Motor neuron (in vitro differentiated cells): Measurements from ENCODE around the gene PRSS36. TPM values are rescaled to one million over a fixed set of nuclear protein-coding genes. Genes with fewer than 3 reads are reported as not detected.
"Not testable (repeated sequence)": the region's sequence is repeated elsewhere in the genome, so short reads cannot be mapped to it uniquely, and the experiment has no call there.

Experiments used
- ATAC-seq, 8 experiments: fragments of 200-7000 bp; cut with Tn5 transposase; replicated peaks in 6 of 8; 2 replicates each; pipeline ENCODE4 v1.8.0; 2021; ENCODE audit warnings: mild to moderate bottlenecking in 8 of 8, moderate library complexity in 8 of 8
- H3K27ac ChIP-seq, 2 donors: fragments of 250-450 bp; sonication (Bioruptor Pico); 2 replicates each; pipeline ENCODE4 v1.9.0; 2021; ENCODE audit warnings: antibody characterized with exemption in 2 of 2, mild to moderate bottlenecking in 2 of 2, moderate library complexity in 1 of 2
- H3K4me1 ChIP-seq, 2 donors: fragments of 250-450 bp; sonication (Bioruptor Pico); replicated peaks in 1 of 2; 2 replicates each; pipeline ENCODE4 v1.6.1; 2021; ENCODE audit warnings: antibody characterized with exemption in 2 of 2, mild to moderate bottlenecking in 2 of 2, moderate library complexity in 1 of 2
- H3K4me3 ChIP-seq, 5 donors: fragments of 250-450 bp; sonication (Bioruptor Pico); 2 replicates each; pipeline ENCODE4 v1.9.0; 2021; ENCODE audit warnings: antibody characterized with exemption in 5 of 5, mild to moderate bottlenecking in 5 of 5, moderate library complexity in 4 of 5
- WGBS, 10 experiments: fragments of 450-650 bp; shearing (Covaris generic); methylation state at CpG; one replicate each; pipeline ENCODE4 v1.0.0; 2022; 5-methylcytosine and 5-hydroxymethylcytosine counted together
- in situ Hi-C, 9 experiments: fragments of 400-800 bp; cut with MboI; loops; one replicate each; pipeline ENCODE4 v1.15.0; 2021; ENCODE audit warnings: low sequenced_read_pairs in 9 of 9, low pct_unique_long_range_greater_than_20kb in 2 of 9; ENCODE audit not compliant: unreplicated experiment in 9 of 9
- total RNA-seq, 8 experiments: library from RNA; unstranded; fragments of 300-600 nt; gene quantifications; 2 replicates each; pipeline versions ENCODE4 v1.2.3 to v1.2.4, GENCODE V29; 2022

Gene PRSS36
- total RNA-seq = 1 to 10 TPM in 3 of 8 experiments, under 1 TPM in 5; 0.36 to 3.8 (median 0.82) TPM

DNA sequence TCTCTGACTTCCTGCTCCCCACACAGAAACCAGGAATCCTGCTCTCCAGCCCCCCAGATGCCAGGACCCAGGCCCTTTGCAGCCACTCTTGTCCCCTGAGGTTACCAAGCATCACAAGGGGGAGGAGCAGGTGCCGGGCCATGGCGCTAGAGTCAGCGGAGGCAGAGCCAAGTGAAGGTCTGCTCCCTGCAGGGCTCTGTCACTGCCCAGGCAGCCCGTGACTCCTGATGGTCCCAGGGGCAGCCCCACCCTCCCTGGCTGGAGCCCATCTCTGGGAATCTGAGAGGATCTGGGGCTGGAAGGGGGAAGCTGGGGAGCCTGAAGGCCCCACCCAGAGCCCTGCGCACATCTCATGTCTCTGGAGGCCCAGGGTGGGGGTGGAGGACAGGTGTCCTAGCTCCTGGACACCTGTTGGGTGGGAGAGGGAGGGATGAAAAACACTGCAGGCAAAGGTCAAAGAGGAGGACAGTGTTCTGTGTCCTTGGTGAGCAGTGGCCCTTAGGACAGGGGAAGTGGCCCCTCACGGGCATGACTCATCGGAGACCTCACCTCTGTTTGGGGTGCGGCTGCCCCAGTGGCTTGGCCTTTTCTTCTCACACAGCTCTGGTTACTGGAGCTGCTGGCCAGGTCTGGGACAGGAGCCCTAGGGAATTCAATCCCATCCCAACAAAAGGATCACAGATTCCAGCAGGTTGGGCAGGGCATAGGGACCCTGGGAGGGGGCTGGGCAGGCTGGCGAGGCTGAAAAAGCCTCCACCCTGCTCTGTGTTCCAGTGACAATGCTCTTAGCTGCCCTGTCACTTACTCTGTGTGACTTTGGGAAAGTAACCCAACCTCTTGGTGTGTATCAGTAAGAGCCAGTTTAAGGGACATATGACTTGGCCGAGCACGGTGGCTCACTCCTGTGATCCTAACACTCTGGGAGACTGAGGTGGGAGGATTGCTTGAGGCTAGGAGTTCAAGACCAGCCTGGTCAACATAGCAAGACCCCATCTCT lies at the start of gene PRSS36:
Gene PRSS36, minus strand, starts transcription at position 173 of the 997 bp plus-strand sequence. Its CDS starts 31 bp downstream, at position 142.
- no peak within 1 kb of the TSS for H3K4me3 ChIP-seq
- ATAC-seq = peak in 1 of 8 experiments; percentile 17
- H3K27ac ChIP-seq = no peak within 1 kb of the TSS
- in situ Hi-C loops = loop anchor here in 1 of 9 experiments (25.0 kb wide), 1 partner anchor 163 kb away; the partner anchor contains the start of gene HSD3B7
- H3K4me1 ChIP-seq = no peaks in the 10 kb centered on the region
- 20 to 100% (median 75%) methylated on average over 1 to 3 of the region's 11 CpGs; no CpG with 5 or more reads in 7 of the 10 experiments for WGBS, 10 experiments

DNA sequence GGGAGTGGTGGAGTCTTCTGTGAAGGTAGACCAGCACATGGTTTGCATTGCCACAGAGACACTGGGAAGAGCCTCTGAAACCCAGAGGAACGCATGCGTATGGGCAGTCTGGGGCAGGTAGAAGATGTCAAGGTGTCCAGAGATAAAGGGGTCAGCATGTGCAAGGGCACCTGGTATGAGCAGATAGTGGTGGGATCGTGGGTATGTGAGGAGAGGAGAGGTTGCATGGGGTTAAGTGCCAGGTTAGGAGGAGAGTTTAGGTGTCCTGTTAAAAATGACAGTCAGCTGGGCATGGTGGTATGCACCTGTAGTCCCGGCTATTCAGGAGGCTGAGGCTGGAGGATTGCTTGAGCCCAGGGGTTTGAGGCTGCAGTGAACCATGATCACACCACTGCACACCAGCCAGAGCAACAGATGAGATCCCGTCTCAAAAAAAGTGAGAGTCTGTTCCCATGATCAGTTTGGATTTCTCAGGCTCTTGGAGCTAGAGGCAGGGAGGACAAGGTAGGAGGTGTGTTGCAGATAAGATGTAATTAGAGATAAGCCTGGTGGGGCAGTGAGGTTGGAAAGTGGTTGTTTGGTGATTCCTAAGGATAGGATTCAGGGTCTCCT lies 49.7 kb upstream of the PRSS36 start:
- Histone ChIP-seq H3K27ac (no peak overlapping the region), H3K4me3 (no peak overlapping the region), H3K4me1 (no peaks in the 10 kb centered on the region)
- no peak for ATAC-seq
- 81 to 100% (median 100%) methylated on average over 1 to 4 of the region's 5 CpGs; no CpG with 5 or more reads in 2 of the 10 experiments for WGBS, 10 experiments
- in situ Hi-C loops = loop anchor here in 4 of 9 experiments (10.0 to 25.0 kb wide), 3 partner anchors 113 to 245 kb away; partner anchors contain the start of genes ZNF843 (in 3 of the 4) and COX6A2 (in 2 of the 4)

DNA sequence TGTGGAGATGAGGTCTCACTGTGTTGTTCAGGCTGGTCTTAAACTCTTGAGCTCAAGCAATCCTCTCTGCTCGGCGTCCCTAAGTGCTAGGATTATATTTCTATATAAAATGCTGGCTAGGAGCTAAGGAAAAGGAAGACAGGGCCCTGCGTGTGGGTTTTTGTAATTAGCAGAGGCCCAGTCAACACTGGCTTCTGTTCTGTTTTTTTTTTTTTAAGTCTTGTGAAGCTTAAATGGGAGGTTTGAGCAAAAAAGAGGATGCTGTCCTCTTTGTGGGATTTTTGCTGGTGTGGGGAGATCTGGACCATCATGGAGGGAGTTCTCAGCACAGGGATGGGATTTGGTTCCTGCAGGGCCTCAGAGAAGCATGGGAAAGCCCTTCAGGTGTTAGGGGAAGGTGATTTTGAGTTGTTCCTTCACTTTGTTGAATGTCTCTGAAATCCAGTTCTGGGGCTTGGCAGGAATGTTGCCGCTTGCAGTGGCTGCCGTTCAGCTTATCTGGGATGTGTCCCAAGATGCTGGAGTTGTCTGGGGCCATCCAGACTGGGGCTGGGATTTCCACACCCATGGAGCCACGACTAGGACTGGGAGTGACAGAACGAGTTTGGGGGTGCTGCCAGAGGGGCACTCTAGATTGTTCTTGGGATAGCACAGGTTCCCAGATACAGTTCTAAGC lies 48.5 kb upstream of the PRSS36 start:
- in situ Hi-C loops = no loop called here
- ATAC-seq = no peak

DNA sequence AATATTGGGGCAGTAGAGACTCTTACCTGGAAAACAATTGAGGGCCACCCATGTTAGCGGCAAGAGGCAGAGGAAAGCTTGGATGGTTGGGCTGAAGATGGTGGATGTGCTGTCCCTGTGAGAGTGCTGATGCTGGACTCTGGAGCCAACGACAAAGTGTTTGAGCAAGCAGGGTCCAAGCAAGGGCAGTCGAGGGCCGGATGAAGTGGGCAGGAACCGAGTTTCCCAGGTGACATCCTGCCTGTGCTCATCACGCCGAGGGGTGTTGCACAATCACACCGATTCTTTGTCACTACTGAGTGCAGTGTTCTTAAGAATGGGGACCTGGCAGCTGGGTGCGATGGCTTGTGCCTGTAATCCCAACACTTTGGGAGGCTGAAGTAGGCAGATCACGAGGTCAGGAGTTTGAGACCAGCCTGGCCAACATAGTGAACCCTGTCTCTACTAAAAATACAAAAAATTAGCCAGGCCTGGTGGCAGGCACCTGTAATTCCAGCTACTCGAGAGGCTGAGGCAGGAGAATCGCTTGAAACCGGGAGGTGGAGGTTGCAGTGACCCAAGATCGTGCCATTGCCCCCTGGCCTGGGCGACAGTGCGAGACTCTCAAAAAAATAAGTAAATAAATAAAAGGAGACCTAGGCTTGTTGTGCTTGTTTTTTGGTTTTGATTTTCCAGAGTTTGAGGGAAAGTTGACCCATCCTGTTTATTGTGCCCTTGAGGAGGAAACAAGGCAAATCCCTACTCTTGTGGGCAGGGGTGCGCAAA lies 46.6 kb upstream of the PRSS36 start:
- in situ Hi-C loops = no loop called here
- Histone ChIP-seq H3K4me3 (no peak overlapping the region), H3K27ac (no peak overlapping the region), H3K4me1 (no peaks in the 10 kb centered on the region)
- WGBS, 10 experiments = 42 to 100% (median 90%) methylated on average over 1 to 10 of the region's 17 CpGs; no CpG with 5 or more reads in 1 of the 10 experiments
- ATAC-seq = no peak

More for the DNA sequence above, 48.5 kb upstream of the PRSS36 start:
- Histone ChIP-seq H3K4me1 (no peaks in the 10 kb centered on the region), H3K4me3 (no peak overlapping the region), H3K27ac (no peak overlapping the region)
- WGBS, 10 experiments = 50 to 88% (median 73%) methylated on average over 1 to 4 of the region's 7 CpGs; no CpG with 5 or more reads in 1 of the 10 experiments

DNA sequence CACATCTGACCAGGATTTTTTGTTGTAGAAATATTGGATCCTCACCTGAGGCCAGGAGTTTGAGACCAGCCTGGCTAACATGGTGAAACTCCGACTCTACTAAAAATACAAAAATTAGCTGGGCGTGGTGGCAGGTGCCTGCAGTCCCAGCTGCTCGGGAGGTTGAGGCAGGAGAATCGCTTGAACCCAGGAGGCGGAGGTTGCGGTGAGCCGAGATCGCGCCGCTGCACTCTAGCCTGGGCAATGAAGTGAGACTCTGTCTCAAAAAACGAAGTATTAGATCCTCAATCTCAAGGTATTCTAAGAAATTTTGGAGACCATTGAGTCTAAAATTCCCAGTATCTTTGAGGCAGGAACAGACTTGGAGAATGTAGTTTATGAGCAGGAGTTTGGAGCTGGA lies 46.0 kb upstream of the PRSS36 start:
- ATAC-seq, in situ Hi-C loops, H3K27ac ChIP-seq, H3K4me1 ChIP-seq, H3K4me3 ChIP-seq: not testable (repeated sequence)
- WGBS, 10 experiments = 20 to 100% (median 98%) methylated on average over 1 to 10 of the region's 11 CpGs; no CpG with 5 or more reads in 3 of the 10 experiments

DNA sequence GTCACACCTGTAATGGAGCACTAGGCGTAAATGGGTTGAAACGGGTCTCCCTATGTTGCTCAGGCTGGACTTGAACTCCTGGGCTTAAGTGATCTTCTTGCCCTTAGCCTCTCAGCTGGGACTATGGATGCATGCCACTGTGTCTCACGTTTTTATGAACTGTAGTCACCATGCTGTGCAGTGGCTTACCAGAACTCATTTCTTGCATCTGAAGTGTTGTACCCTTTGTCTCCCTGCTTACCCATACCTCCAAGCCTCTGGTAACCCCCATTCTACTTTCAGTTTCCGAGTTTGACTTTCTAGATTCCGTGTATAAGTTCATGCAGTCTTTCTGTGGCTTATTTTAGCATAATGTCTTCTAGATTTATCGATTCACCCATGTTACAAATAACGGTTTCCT lies 45.0 kb upstream of the PRSS36 start:
- no peak for ATAC-seq
- H3K4me1 ChIP-seq = no peaks in the 10 kb centered on the region
- no peak overlapping the region for H3K4me3 ChIP-seq
- in situ Hi-C loops = no loop called here
- H3K27ac ChIP-seq = no peak overlapping the region
- WGBS, 10 experiments = 76 to 100% (median 88%) methylated on average over 2 to 7 of the region's 7 CpGs

DNA sequence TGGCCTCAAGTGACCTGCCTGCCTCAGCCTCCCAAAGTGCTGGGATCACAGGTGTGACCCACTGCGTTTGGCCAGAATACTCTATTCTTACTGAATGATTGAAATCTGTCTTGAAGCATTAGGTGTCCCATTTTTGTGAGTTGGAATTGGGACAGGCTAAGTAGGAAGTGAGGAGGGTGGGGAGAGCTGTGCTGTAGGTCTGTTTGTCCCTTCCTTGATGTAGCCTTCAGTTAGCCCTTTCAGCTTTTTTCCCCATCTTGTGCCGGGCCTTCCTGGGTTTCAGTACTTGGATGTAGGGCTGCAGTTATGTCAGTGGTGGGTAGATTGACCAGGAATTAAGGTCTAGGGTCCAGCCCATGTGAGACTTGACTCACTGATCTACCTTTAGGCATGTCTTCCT lies 44.0 kb upstream of the PRSS36 start:
- no peaks in the 10 kb centered on the region for H3K4me1 ChIP-seq
- no peak overlapping the region for H3K27ac ChIP-seq
- in situ Hi-C loops = no loop called here
- 56 to 100% (median 100%) methylated on average over 1 to 2 of the region's 2 CpGs; no CpG with 5 or more reads in 3 of the 10 experiments for WGBS, 10 experiments
- no peak overlapping the region for H3K4me3 ChIP-seq
- no peak for ATAC-seq

DNA sequence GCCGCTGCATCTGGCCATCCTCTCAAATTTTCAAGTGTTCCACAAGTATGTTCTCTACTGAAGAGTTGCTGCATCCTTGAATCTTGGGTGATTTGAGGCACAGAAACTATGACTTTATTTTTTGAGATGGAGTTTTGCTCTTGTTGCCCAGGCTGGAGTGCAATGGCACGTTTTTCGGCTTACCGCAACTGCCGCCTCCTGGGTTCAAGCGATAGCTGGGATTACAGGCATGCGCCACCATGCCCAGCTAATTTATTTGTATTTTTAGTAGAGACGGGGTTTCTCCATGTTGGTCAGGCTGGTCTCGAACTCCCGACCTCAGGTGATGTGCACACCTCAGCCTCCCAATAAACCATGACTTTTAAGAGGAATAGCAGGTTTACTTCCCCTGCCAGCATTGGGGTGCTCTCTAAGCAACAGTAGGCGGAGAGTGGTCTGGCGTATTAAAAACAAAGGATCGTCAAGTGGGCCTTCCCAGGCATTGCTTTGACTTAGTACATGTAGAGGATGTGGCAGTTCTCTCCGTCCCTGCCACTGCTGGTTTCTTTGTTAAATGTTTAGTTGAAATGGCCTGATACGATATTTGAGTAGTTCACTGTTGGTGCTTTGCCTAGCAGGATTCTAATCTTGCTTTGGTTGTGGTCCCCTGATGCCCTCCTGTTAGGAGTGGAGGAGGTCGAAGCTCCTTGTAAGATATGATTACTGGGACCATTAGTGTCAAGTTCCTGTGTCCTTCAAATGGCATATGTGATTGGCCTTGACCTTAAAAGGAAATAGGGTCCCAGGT lies 43.2 kb upstream of the PRSS36 start:
- 91 to 100% (median 97%) methylated on average over 1 to 11 of the region's 16 CpGs; no CpG with 5 or more reads in 2 of the 10 experiments for WGBS, 10 experiments
- Histone ChIP-seq H3K27ac (no peak overlapping the region), H3K4me3 (no peak overlapping the region), H3K4me1 (no peaks in the 10 kb centered on the region)
- no peak for ATAC-seq
- in situ Hi-C loops = no loop called here

DNA sequence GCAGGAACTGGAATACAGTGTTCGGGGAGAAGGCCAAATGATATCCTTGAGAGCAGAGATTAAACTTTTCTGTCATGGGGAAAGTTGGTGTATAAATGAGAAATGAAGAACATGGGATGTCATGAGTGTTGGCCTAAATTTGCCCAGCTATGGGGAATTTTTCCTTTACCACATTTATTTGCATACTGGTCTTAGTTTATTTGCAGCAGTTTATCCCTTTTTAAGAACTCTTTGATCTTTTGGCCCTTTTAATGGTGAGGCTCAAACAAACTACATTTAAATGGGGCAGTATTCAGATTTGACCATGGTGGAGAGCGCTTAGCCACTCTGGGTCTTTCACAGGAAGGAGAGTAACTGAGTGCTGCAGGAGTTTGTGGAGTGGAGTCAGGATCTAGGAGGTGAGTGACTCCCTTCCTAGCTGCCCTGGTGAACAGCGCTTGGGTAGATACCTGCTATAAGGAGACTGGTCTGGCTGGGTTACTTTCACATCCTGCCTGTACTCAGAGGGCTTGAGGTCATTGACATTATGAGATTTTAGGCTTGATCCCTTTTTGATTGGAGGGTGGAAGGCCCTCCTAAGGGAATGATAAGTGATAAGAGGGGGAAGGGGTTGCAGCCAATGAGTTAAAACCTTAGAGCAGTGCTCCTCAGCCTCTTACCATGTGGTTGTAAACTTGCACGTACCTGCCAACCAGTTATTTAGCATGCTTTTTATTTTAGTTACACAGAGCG lies 42.0 kb upstream of the PRSS36 start:
- ATAC-seq = peak in 1 of 8 experiments; percentile 3

DNA sequence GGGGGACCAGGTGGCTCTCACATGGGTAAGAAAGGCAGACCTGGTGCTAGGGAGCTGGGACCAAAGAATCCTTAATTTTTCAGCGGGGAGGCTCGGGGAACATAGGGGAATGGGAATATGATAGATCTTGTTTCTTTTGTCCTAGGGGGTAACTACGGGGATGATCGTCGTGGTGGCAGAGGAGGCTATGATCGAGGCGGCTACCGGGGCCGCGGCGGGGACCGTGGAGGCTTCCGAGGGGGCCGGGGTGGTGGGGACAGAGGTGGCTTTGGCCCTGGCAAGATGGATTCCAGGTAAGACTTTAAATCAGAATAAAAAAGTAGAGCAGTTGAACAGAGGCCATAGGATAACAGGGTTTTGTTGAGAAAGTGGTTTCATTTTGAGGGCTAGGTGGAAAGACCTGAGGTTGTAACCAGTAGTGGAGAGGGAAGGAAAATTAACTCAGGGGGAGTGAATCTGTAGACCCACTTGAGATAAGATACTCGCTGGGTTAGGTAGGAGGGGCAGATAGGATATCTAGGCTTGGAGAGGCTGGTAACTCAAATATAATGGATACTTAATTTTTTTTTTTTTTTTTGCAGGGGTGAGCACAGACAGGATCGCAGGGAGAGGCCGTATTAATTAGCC lies 41.1 kb upstream of the PRSS36 start:
- no peak overlapping the region for H3K4me3 ChIP-seq
- no peak overlapping the region for H3K27ac ChIP-seq
- no peaks in the 10 kb centered on the region for H3K4me1 ChIP-seq
- no peak for ATAC-seq
- 80 to 100% (median 93%) methylated on average over 1 to 5 of the region's 17 CpGs; no CpG with 5 or more reads in 4 of the 10 experiments for WGBS, 10 experiments
- in situ Hi-C loops = no loop called here

More for the DNA sequence above, 42.0 kb upstream of the PRSS36 start:
- no peak overlapping the region for H3K27ac ChIP-seq
- H3K4me3 ChIP-seq = no peak overlapping the region
- 60 to 100% (median 87%) methylated on average over 1 to 5 of the region's 5 CpGs; no CpG with 5 or more reads in 2 of the 10 experiments for WGBS, 10 experiments
- in situ Hi-C loops = no loop called here
- H3K4me1 ChIP-seq = no peaks in the 10 kb centered on the region

DNA sequence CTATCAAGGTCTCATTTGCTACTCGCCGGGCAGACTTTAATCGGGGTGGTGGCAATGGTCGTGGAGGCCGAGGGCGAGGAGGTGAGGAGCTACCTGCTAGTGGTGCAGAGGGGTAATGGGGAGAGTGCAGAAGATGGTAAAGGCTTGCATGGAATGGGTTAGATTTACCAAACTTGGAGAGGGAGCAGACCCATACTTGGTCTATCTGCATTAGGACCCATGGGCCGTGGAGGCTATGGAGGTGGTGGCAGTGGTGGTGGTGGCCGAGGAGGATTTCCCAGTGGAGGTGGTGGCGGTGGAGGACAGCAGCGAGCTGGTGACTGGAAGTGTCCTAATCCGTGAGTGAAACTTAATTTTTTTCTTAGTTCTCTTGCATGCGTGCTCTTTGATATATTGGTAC lies 40.2 kb upstream of the PRSS36 start:
- H3K4me1 ChIP-seq = no peaks in the 10 kb centered on the region
- H3K27ac ChIP-seq = no peak overlapping the region
- H3K4me3 ChIP-seq = no peak overlapping the region
- ATAC-seq = peak in 2 of 8 experiments; percentile 10 to 14
- in situ Hi-C loops = no loop called here
- 90 to 100% (median 98%) methylated on average over 1 to 11 of the region's 12 CpGs; no CpG with 5 or more reads in 3 of the 10 experiments for WGBS, 10 experiments
